Mesendoderm (in vitro differentiated cells): ENCODE results near the gene TSPO2.
A peak's percentile ranks its signal among the peaks of the same experiment; 100 is the strongest.

ENCODE experiments used
- DNase-seq: peaks from one replicate; pipeline ENCODE4 v3.0.0; 2013
- H2AK5ac ChIP-seq: 2 replicates; pipeline ENCODE4 v1.6.1; 2013; ENCODE audit warnings: low read length, inconsistent platforms
- H2BK120ac ChIP-seq: 2 replicates; pipeline ENCODE4 v1.6.1; 2013; ENCODE audit warnings: low read depth, mild to moderate bottlenecking, low read length, moderate library complexity, mixed read lengths
- H2BK15ac ChIP-seq: replicated peaks from 2 replicates; pipeline ENCODE4 v1.6.1; 2013; ENCODE audit warnings: low read depth, mild to moderate bottlenecking, moderate library complexity
- H2BK5ac ChIP-seq: 2 replicates; pipeline ENCODE4 v1.6.1; 2013; ENCODE audit warnings: low read length, inconsistent platforms
- H3K18ac ChIP-seq: 2 replicates; pipeline ENCODE4 v1.6.1; 2013; ENCODE audit warnings: mild to moderate bottlenecking, low read length, mixed read lengths
- H3K23ac ChIP-seq: one replicate; pipeline ENCODE4 v1.6.1; 2013; ENCODE audit warnings: low read length
- H3K27ac ChIP-seq: 2 replicates; pipeline ENCODE4 v1.5.1; 2013; ENCODE audit warnings: low read depth, mild to moderate bottlenecking, inconsistent platforms, low read length, moderate library complexity
- H3K27me3 ChIP-seq: 2 replicates; pipeline ENCODE4 v1.6.1; 2013; ENCODE audit warnings: low read length, control low read depth, mild to moderate bottlenecking, inconsistent platforms; ENCODE audit not compliant: insufficient read depth, poor library complexity
- H3K36me3 ChIP-seq: 2 replicates; pipeline ENCODE4 v1.6.1; 2013; ENCODE audit warnings: low read length, inconsistent platforms; ENCODE audit not compliant: control insufficient read depth, insufficient read depth
- H3K4ac ChIP-seq: one replicate; pipeline ENCODE4 v1.6.1; 2013; ENCODE audit warnings: low read depth, mild to moderate bottlenecking, low read length, moderate library complexity
- H3K4me1 ChIP-seq: 2 replicates; pipeline ENCODE4 v1.6.1; 2013; ENCODE audit warnings: low read depth, low read length, inconsistent platforms; ENCODE audit not compliant: control insufficient read depth
- H3K4me2 ChIP-seq: 2 replicates; pipeline ENCODE4 v1.6.1; 2013; ENCODE audit warnings: low read length
- H3K4me3 ChIP-seq: 2 replicates; pipeline ENCODE4 v1.5.1; 2013; ENCODE audit warnings: mild to moderate bottlenecking, low read length
- H3K56ac ChIP-seq: one replicate; pipeline ENCODE4 v1.6.1; 2013; ENCODE audit warnings: low read length
- H3K79me1 ChIP-seq: 2 replicates; pipeline ENCODE4 v1.6.1; 2013; ENCODE audit warnings: low read length, inconsistent platforms
- H3K79me2 ChIP-seq: 2 replicates; pipeline ENCODE4 v1.6.1; 2013; ENCODE audit warnings: mild to moderate bottlenecking, low read length; ENCODE audit not compliant: control insufficient read depth, insufficient read depth
- H3K9ac ChIP-seq: 2 replicates; pipeline ENCODE4 v1.6.1; 2013; ENCODE audit warnings: low read length, inconsistent platforms
- H4K5ac ChIP-seq: one replicate; pipeline ENCODE4 v1.6.1; 2013; ENCODE audit warnings: low read length
- H4K8ac ChIP-seq: one replicate; pipeline ENCODE4 v1.6.1; 2013; ENCODE audit warnings: low read depth, mild to moderate bottlenecking, control low read depth, low read length, moderate library complexity
- WGBS: extraction: QIAGEN DNeasy Blood & Tissue Kit; methylation state at CpG from one replicate; pipeline ENCODE4 v1.1.7; 2013; ENCODE audit warnings: low lambda C conversion rate, missing lambda C conversion rate; ENCODE audit not compliant: insufficient coverage; ENCODE audit errors: extremely low coverage; 5-methylcytosine and 5-hydroxymethylcytosine counted together

TSPO2 gene

GRCh38 chr6:41071501-41071922 is 29.2 kb downstream of the TSPO2 start:
- Histone ChIP-seq H3K4ac (peak overlapping the region; percentile 98), H3K9ac (peak overlapping the region; percentile 84), H3K79me2 (peaks cover 32% of the 10 kb centered on the region), H4K8ac (no peak overlapping the region), H3K18ac (peak overlapping the region; percentile 95), H3K4me3 (peak overlapping the region; percentile 38), H2BK120ac (no peak overlapping the region), H4K5ac (no peak overlapping the region), H2BK5ac (no peak overlapping the region), H2BK15ac (no peak overlapping the region), H3K36me3 (no peaks in the 10 kb centered on the region), H3K4me1 (no peaks in the 10 kb centered on the region), H3K79me1 (peaks cover 1% of the 10 kb centered on the region), H2AK5ac (no peak overlapping the region), H3K27me3 (no peaks in the 10 kb centered on the region), H3K4me2 (peak overlapping the region; percentile 11), H3K56ac (peak overlapping the region; percentile 80), H3K27ac (peak overlapping the region; percentile 100), H3K23ac (no peak overlapping the region)
- no peak for DNase-seq
- no CpG with 5 or more reads among the region's 16 CpGs for WGBS

- peak; percentile 100 for DNase-seq
- H3K23ac ChIP-seq: no peak within 1 kb of the TSS
- WGBS: no CpG with 5 or more reads among the region's 63 CpGs
These were observed 29.9 kb downstream of the TSPO2 start, which contains the start of gene OARD1 for GRCh38 chr6:41071923-41072835. OARD1 (minus strand) TSS chr6:41072356; CDS start chr6:41071634, 722 bp downstream.

GRCh38 chr6:41072836-41073202 is 30.6 kb downstream of the TSPO2 start, which contains the start of gene NFYA:
NFYA (plus strand) TSS chr6:41072974; CDS start chr6:41079090, 6,116 bp downstream.
- DNase-seq: no peak
- H3K18ac ChIP-seq: peak within 1 kb of the TSS; percentile 97
- no peak within 1 kb of the TSS for H2BK15ac ChIP-seq
- peak within 1 kb of the TSS; percentile 93 for H3K4me2 ChIP-seq
- peak within 1 kb of the TSS; percentile 14 for H2BK5ac ChIP-seq
- H3K4ac ChIP-seq: peak within 1 kb of the TSS; percentile 98
- no peak within 1 kb of the TSS for H4K5ac ChIP-seq
- peak within 1 kb of the TSS; percentile 51 for H2BK120ac ChIP-seq
- H3K79me2 ChIP-seq: peaks cover 41% of the 10 kb centered on the region
- H3K9ac ChIP-seq: peak within 1 kb of the TSS; percentile 90
- no peak within 1 kb of the TSS for H3K23ac ChIP-seq
- no peaks in the 10 kb centered on the region for H3K36me3 ChIP-seq
- peak within 1 kb of the TSS; percentile 73 for H3K4me3 ChIP-seq
- H4K8ac ChIP-seq: peak within 1 kb of the TSS; percentile 58
- H3K4me1 ChIP-seq: no peaks in the 10 kb centered on the region
- no CpG with 5 or more reads among the region's 37 CpGs for WGBS
- peaks cover 1% of the 10 kb centered on the region for H3K79me1 ChIP-seq
- no peaks in the 10 kb centered on the region for H3K27me3 ChIP-seq
- peak within 1 kb of the TSS; percentile 94 for H3K56ac ChIP-seq
- no peak within 1 kb of the TSS for H2AK5ac ChIP-seq
- H3K27ac ChIP-seq: peak within 1 kb of the TSS; percentile 100

More at GRCh38 chr6:41071923-41072835, 29.9 kb downstream of the TSPO2 start, which contains the start of gene OARD1:
- Histone ChIP-seq H3K4me3 (peak within 1 kb of the TSS; percentile 73), H4K8ac (peak within 1 kb of the TSS; percentile 58), H3K36me3 (no peaks in the 10 kb centered on the region), H3K4me2 (peak within 1 kb of the TSS; percentile 49), H2BK15ac (no peak within 1 kb of the TSS), H3K27ac (peak within 1 kb of the TSS; percentile 100), H2BK120ac (peak within 1 kb of the TSS; percentile 51), H3K4ac (peak within 1 kb of the TSS; percentile 98), H3K27me3 (no peaks in the 10 kb centered on the region), H4K5ac (no peak within 1 kb of the TSS), H2AK5ac (no peak within 1 kb of the TSS), H2BK5ac (peak within 1 kb of the TSS; percentile 14), H3K18ac (peak within 1 kb of the TSS; percentile 97), H3K79me1 (peaks cover 1% of the 10 kb centered on the region), H3K79me2 (peaks cover 36% of the 10 kb centered on the region), H3K4me1 (no peaks in the 10 kb centered on the region), H3K56ac (peak within 1 kb of the TSS; percentile 94), H3K9ac (peak within 1 kb of the TSS; percentile 90)

- H3K4ac ChIP-seq: peak overlapping the region; percentile 95
- H3K4me2 ChIP-seq: peak overlapping the region; percentile 93
- no peak overlapping the region for H3K23ac ChIP-seq
These were observed 31.1 kb downstream of the TSPO2 start for GRCh38 chr6:41073203-41073967.

GRCh38 chr6:41073968-41074691 is 31.9 kb downstream of the TSPO2 start:
- Histone ChIP-seq H3K23ac (no peak overlapping the region), H2BK5ac (no peak overlapping the region), H2BK15ac (no peak overlapping the region), H3K4ac (no peak overlapping the region), H4K8ac (no peak overlapping the region), H2AK5ac (no peak overlapping the region), H3K36me3 (peaks cover 2% of the 10 kb centered on the region), H3K56ac (peak overlapping the region; percentile 94), H3K27ac (peak overlapping the region; percentile 15), H3K9ac (peak overlapping the region; percentile 90), H4K5ac (no peak overlapping the region), H3K79me2 (peaks cover 50% of the 10 kb centered on the region), H3K79me1 (peaks cover 7% of the 10 kb centered on the region), H3K27me3 (no peaks in the 10 kb centered on the region), H2BK120ac (no peak overlapping the region), H3K18ac (no peak overlapping the region), H3K4me1 (no peaks in the 10 kb centered on the region), H3K4me2 (peak overlapping the region; percentile 93), H3K4me3 (peak overlapping the region; percentile 73)
- DNase-seq: peak; percentile 48
- WGBS: no CpG with 5 or more reads among the region's 11 CpGs

More at GRCh38 chr6:41073203-41073967, 31.1 kb downstream of the TSPO2 start:
- Histone ChIP-seq H3K27me3 (no peaks in the 10 kb centered on the region), H2BK15ac (no peak overlapping the region), H2BK5ac (peak overlapping the region; percentile 14), H3K79me1 (peaks cover 1% of the 10 kb centered on the region), H3K36me3 (no peaks in the 10 kb centered on the region), H4K8ac (peak overlapping the region; percentile 58), H2AK5ac (no peak overlapping the region), H3K27ac (peak overlapping the region; percentile 100), H2BK120ac (peak overlapping the region; percentile 51), H3K18ac (peak overlapping the region; percentile 97), H3K79me2 (peaks cover 44% of the 10 kb centered on the region), H3K4me1 (no peaks in the 10 kb centered on the region), H3K4me3 (peak overlapping the region; percentile 73), H4K5ac (no peak overlapping the region), H3K56ac (peak overlapping the region; percentile 94), H3K9ac (peak overlapping the region; percentile 90)
- peak; percentile 92 for DNase-seq
- WGBS: no CpG with 5 or more reads among the region's 74 CpGs
